ENCODE measurements around the gene PHTF1.

The PHTF1 gene

GRCh38 chr1:113701429-113701828, 57.9 kb downstream of the PHTF1 start:
- no peaks in the 10 kb centered on the region for H3K27me3 Mint-ChIP-seq
- no peak overlapping the region for H3K27ac Mint-ChIP-seq
- no peak overlapping the region for H3K4me3 Mint-ChIP-seq

GRCh38 chr1:113694910-113695309, 64.4 kb downstream of the PHTF1 start:
- H3K9me3 Mint-ChIP-seq: peaks cover 20% of the 10 kb centered on the region
- H3K27ac Mint-ChIP-seq: no peak overlapping the region
- H3K36me3 Mint-ChIP-seq: peaks cover 18% of the 10 kb centered on the region

More at GRCh38 chr1:113701429-113701828, 57.9 kb downstream of the PHTF1 start:
- no peaks in the 10 kb centered on the region for H3K9me3 Mint-ChIP-seq
- H3K4me1 Mint-ChIP-seq: peaks cover 14% of the 10 kb centered on the region
- peaks cover 4% of the 10 kb centered on the region for H3K36me3 Mint-ChIP-seq

GRCh38 chr1:113692824-113693431, 66.4 kb downstream of the PHTF1 start:
- H3K9me3 Mint-ChIP-seq: peaks cover 20% of the 10 kb centered on the region
- no peak overlapping the region for H3K4me3 Mint-ChIP-seq
- H3K36me3 Mint-ChIP-seq: peaks cover 16% of the 10 kb centered on the region
- no peak overlapping the region for H3K27ac Mint-ChIP-seq
- no peaks in the 10 kb centered on the region for H3K27me3 Mint-ChIP-seq
- H3K4me1 Mint-ChIP-seq: no peaks in the 10 kb centered on the region

More at GRCh38 chr1:113694910-113695309, 64.4 kb downstream of the PHTF1 start:
- no peak overlapping the region for H3K4me3 Mint-ChIP-seq
- H3K4me1 Mint-ChIP-seq: no peaks in the 10 kb centered on the region
- H3K27me3 Mint-ChIP-seq: no peaks in the 10 kb centered on the region

- Mint-ChIP-seq H3K27ac (no peak overlapping the region), H3K9me3 (peaks cover 20% of the 10 kb centered on the region), H3K27me3 (no peaks in the 10 kb centered on the region), H3K36me3 (peaks cover 16% of the 10 kb centered on the region), H3K4me1 (no peaks in the 10 kb centered on the region), H3K4me3 (no peak overlapping the region)
These were observed 66.9 kb downstream of the PHTF1 start for GRCh38 chr1:113692342-113692741.

GRCh38 chr1:113691184-113691583, 68.1 kb downstream of the PHTF1 start:
- no peaks in the 10 kb centered on the region for H3K4me1 Mint-ChIP-seq
- H3K4me3 Mint-ChIP-seq: no peak overlapping the region
- no peaks in the 10 kb centered on the region for H3K27me3 Mint-ChIP-seq
- peaks cover 16% of the 10 kb centered on the region for H3K36me3 Mint-ChIP-seq
- H3K27ac Mint-ChIP-seq: no peak overlapping the region
- peaks cover 20% of the 10 kb centered on the region for H3K9me3 Mint-ChIP-seq

- Mint-ChIP-seq H3K9me3 (no peaks in the 10 kb centered on the region), H3K36me3 (peaks cover 3% of the 10 kb centered on the region), H3K27me3 (no peaks in the 10 kb centered on the region), H3K4me1 (no peaks in the 10 kb centered on the region), H3K27ac (no peak overlapping the region), H3K4me3 (no peak overlapping the region)
These were observed 72.2 kb downstream of the PHTF1 start for GRCh38 chr1:113686891-113687618.

- Mint-ChIP-seq H3K36me3 (no peaks in the 10 kb centered on the region), H3K27ac (no peak overlapping the region), H3K4me1 (no peaks in the 10 kb centered on the region), H3K4me3 (no peak overlapping the region), H3K9me3 (no peaks in the 10 kb centered on the region), H3K27me3 (no peaks in the 10 kb centered on the region)
These were observed 75.1 kb downstream of the PHTF1 start for GRCh38 chr1:113684153-113684541.

GRCh38 chr1:113683384-113684152, 75.7 kb downstream of the PHTF1 start:
- no peaks in the 10 kb centered on the region for H3K4me1 Mint-ChIP-seq
- H3K27ac Mint-ChIP-seq: no peak overlapping the region
- H3K4me3 Mint-ChIP-seq: no peak overlapping the region
- H3K36me3 Mint-ChIP-seq: no peaks in the 10 kb centered on the region
- no peaks in the 10 kb centered on the region for H3K27me3 Mint-ChIP-seq
- H3K9me3 Mint-ChIP-seq: no peaks in the 10 kb centered on the region

- Mint-ChIP-seq H3K4me3 (no peak overlapping the region), H3K27ac (no peak overlapping the region), H3K4me1 (no peaks in the 10 kb centered on the region), H3K9me3 (no peaks in the 10 kb centered on the region), H3K27me3 (no peaks in the 10 kb centered on the region), H3K36me3 (no peaks in the 10 kb centered on the region)
These were observed 77.5 kb downstream of the PHTF1 start for GRCh38 chr1:113681596-113682337.

GRCh38 chr1:113678159-113678469, 81.2 kb downstream of the PHTF1 start:
- Mint-ChIP-seq H3K27me3 (no peaks in the 10 kb centered on the region), H3K4me3 (no peak overlapping the region), H3K36me3 (no peaks in the 10 kb centered on the region), H3K27ac (no peak overlapping the region), H3K9me3 (no peaks in the 10 kb centered on the region), H3K4me1 (no peaks in the 10 kb centered on the region)

GRCh38 chr1:113677250-113678158, 81.8 kb downstream of the PHTF1 start:
- no peaks in the 10 kb centered on the region for H3K36me3 Mint-ChIP-seq
- no peaks in the 10 kb centered on the region for H3K4me1 Mint-ChIP-seq
- no peaks in the 10 kb centered on the region for H3K27me3 Mint-ChIP-seq
- H3K9me3 Mint-ChIP-seq: no peaks in the 10 kb centered on the region
- H3K4me3 Mint-ChIP-seq: no peak overlapping the region
- no peak overlapping the region for H3K27ac Mint-ChIP-seq

- H3K4me3 Mint-ChIP-seq: no peak overlapping the region
- H3K36me3 Mint-ChIP-seq: no peaks in the 10 kb centered on the region
- no peak overlapping the region for H3K27ac Mint-ChIP-seq
- no peaks in the 10 kb centered on the region for H3K27me3 Mint-ChIP-seq
- no peaks in the 10 kb centered on the region for H3K9me3 Mint-ChIP-seq
- no peaks in the 10 kb centered on the region for H3K4me1 Mint-ChIP-seq
These were observed 82.8 kb downstream of the PHTF1 start for GRCh38 chr1:113676524-113676923.

GRCh38 chr1:113675302-113675701, 84.0 kb downstream of the PHTF1 start:
- H3K27me3 Mint-ChIP-seq: no peaks in the 10 kb centered on the region
- no peaks in the 10 kb centered on the region for H3K4me1 Mint-ChIP-seq
- H3K9me3 Mint-ChIP-seq: no peaks in the 10 kb centered on the region
- H3K36me3 Mint-ChIP-seq: no peaks in the 10 kb centered on the region
- no peak overlapping the region for H3K4me3 Mint-ChIP-seq
- H3K27ac Mint-ChIP-seq: peak overlapping the region; percentile 9

- Mint-ChIP-seq H3K36me3 (no peaks in the 10 kb centered on the region), H3K4me1 (no peaks in the 10 kb centered on the region), H3K27me3 (no peaks in the 10 kb centered on the region), H3K9me3 (no peaks in the 10 kb centered on the region), H3K4me3 (no peak overlapping the region), H3K27ac (no peak overlapping the region)
These were observed 84.7 kb downstream of the PHTF1 start for GRCh38 chr1:113674591-113674990.

- H3K9me3 Mint-ChIP-seq: no peaks in the 10 kb centered on the region
- no peaks in the 10 kb centered on the region for H3K36me3 Mint-ChIP-seq
- H3K4me1 Mint-ChIP-seq: no peaks in the 10 kb centered on the region
- no peak overlapping the region for H3K27ac Mint-ChIP-seq
- H3K4me3 Mint-ChIP-seq: no peak overlapping the region
- H3K27me3 Mint-ChIP-seq: no peaks in the 10 kb centered on the region
These were observed 86.8 kb downstream of the PHTF1 start for GRCh38 chr1:113672491-113672890.

Measured in activated naive CD4-positive, alpha-beta T cell treated with anti-CD3 and anti-CD28 coated beads, Interleukin-2, amount 50 U/mL, for 24 hours (primary cell).